ENCODE measurements around the gene RNF208. TPM values are rescaled to one million over a fixed set of nuclear protein-coding genes. Genes with fewer than 3 reads are reported as not detected.

RNF208 gene
- polyA plus RNA-seq, 4 donors, result 3.2 to 15.3 (median 8.1) TPM

- no peak for DNase-seq (ENCODE audit: low read depth in 4 of 4, low spot score in 3 of 4)
Measured at GRCh38 chr9:137215196-137215986, 6.6 kb downstream of the RNF208 start.

- no peak for DNase-seq (ENCODE audit: low read depth in 4 of 4, low spot score in 3 of 4)
Measured at GRCh38 chr9:137214620-137215019, 7.4 kb downstream of the RNF208 start.

- DNase-seq (ENCODE audit: low read depth in 4 of 4, low spot score in 3 of 4), result no peak
Measured at GRCh38 chr9:137213160-137214060, 8.6 kb downstream of the RNF208 start.

GRCh38 chr9:137212520-137212919 is 9.5 kb downstream of the RNF208 start:
- no peak for DNase-seq (ENCODE audit: low read depth in 4 of 4, low spot score in 3 of 4)

- DNase-seq (ENCODE audit: low read depth in 4 of 4, low spot score in 3 of 4), result no peak
Measured at GRCh38 chr9:137211532-137211931, 10.5 kb downstream of the RNF208 start.

GRCh38 chr9:137206602-137207001 is 15.4 kb downstream of the RNF208 start:
- no peak for DNase-seq (ENCODE audit: low read depth in 4 of 4, low spot score in 3 of 4)

GRCh38 chr9:137205126-137206069 is 16.6 kb downstream of the RNF208 start, which contains the start of the genes NDOR1 and TMEM203:
NDOR1 (plus strand) TSS chr9:137205700; CDS start chr9:137205778, 78 bp downstream.
TMEM203 (minus strand) TSS chr9:137205648; CDS start chr9:137205414, 234 bp downstream.
- DNase-seq (ENCODE audit: low read depth in 4 of 4, low spot score in 3 of 4), result peak; percentile 65 to 78 (median 78)

- no peak for DNase-seq (ENCODE audit: low read depth in 4 of 4, low spot score in 3 of 4)
Measured at GRCh38 chr9:137204731-137205125, 17.3 kb downstream of the RNF208 start.

GRCh38 chr9:137202966-137203365 is 19.1 kb downstream of the RNF208 start:
- DNase-seq (ENCODE audit: low read depth in 4 of 4, low spot score in 3 of 4), result no peak

GRCh38 chr9:137201205-137201868 is 20.7 kb downstream of the RNF208 start:
- no peak for DNase-seq (ENCODE audit: low read depth in 4 of 4, low spot score in 3 of 4)

GRCh38 chr9:137200311-137201204 is 21.5 kb downstream of the RNF208 start, which contains the start of gene TPRN:
TPRN (minus strand) TSS chr9:137200741; CDS start chr9:137200711, 30 bp downstream.
- peak; percentile 95 to 97 (median 96) for DNase-seq (ENCODE audit: low read depth in 4 of 4, low spot score in 3 of 4)

GRCh38 chr9:137199411-137200121 is 22.5 kb downstream of the RNF208 start:
- DNase-seq (ENCODE audit: low read depth in 4 of 4, low spot score in 3 of 4), result no peak

- DNase-seq (ENCODE audit: low read depth in 4 of 4, low spot score in 3 of 4), result no peak
Measured at GRCh38 chr9:137198902-137199283, 23.1 kb downstream of the RNF208 start.

GRCh38 chr9:137198051-137198901 is 23.8 kb downstream of the RNF208 start:
- no peak for DNase-seq (ENCODE audit: low read depth in 4 of 4, low spot score in 3 of 4)

GRCh38 chr9:137195525-137196220 is 26.4 kb downstream of the RNF208 start:
- no peak for DNase-seq (ENCODE audit: low read depth in 4 of 4, low spot score in 3 of 4)

- no peak for DNase-seq (ENCODE audit: low read depth in 4 of 4, low spot score in 3 of 4)
Measured at GRCh38 chr9:137194909-137195308, 27.1 kb downstream of the RNF208 start.
